SKM-1 (cell line): Measurements from ENCODE around the gene PLAU.
"Not testable (repeated sequence)": the region's sequence is repeated elsewhere in the genome, so short reads cannot be mapped to it uniquely, and the experiment has no call there.

ENCODE experiments used
- DNase-seq: peaks from one replicate; lab custom pipeline; 2025; ENCODE audit not compliant: unreplicated experiment; lab: John Stamatoyannopoulos, UW

The PLAU gene

GRCh38 chr10:73895381-73895780 is 15.6 kb upstream of the PLAU start:
- DNase-seq: not testable (repeated sequence)

GRCh38 chr10:73897693-73898092 is 13.2 kb upstream of the PLAU start:
- DNase-seq: no peak

- DNase-seq: no peak
Measured at GRCh38 chr10:73898730-73899410, 12.1 kb upstream of the PLAU start.

DNA sequence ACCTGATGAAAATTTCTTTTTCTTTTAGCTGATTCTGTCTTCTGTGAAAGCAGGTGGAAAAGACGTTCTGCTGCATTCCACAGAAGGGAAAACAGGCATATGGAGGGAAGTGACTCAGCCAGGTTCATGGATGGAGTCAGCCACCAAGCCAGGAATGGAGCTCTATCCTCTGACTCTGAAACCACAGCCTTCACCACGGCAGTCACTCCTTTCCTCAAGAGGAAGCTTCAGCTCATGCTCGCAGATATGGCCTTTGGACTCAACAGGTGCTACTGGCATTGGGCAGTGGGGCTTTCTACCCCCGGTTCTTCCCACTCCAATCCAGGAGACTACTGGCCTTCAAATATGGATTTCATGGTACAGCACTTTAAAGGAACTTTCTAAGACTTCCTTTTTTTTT is 11.5 kb upstream of the PLAU start:
- no peak for DNase-seq

DNA sequence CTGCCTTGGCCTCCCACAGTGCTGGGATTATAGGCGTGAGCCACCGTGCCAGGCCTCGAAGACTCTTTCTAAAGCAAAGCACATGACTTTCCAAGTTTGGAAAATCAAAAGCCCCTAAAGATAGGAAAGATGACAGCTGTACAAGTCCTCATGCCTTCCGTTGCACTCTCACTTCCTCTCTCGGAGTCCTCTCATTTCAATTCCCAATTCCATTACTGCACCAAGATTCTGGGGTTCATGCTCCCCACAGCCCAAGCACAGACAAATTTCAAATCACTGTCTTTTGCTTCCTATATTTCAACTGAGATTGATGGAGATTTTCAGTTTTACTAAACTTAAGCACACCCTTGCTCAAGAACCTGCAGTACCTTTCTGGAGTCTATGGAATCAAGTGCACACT is 10.9 kb upstream of the PLAU start:
- no peak for DNase-seq

- DNase-seq: no peak
Measured at GRCh38 chr10:73901261-73901660, 9.7 kb upstream of the PLAU start.

DNA sequence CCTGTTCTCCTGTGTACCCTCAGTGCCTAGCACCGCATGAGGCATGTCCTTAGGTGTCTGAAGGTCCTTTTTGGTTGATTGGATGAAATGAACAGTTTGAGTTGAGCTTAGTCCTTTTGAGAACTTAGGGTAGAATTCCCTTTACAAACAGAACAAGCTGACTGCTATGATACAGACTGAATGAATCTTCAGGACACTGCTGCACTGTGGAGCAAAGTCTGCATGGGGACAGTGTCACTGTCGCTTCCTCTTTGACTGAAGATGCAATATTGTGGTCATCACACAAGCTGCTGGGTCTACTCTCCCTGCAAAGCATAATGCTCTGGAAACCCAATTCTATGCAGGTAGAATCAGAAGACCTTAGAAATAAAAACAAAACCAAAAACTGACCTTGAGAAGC is 8.6 kb upstream of the PLAU start:
- no peak for DNase-seq

DNA sequence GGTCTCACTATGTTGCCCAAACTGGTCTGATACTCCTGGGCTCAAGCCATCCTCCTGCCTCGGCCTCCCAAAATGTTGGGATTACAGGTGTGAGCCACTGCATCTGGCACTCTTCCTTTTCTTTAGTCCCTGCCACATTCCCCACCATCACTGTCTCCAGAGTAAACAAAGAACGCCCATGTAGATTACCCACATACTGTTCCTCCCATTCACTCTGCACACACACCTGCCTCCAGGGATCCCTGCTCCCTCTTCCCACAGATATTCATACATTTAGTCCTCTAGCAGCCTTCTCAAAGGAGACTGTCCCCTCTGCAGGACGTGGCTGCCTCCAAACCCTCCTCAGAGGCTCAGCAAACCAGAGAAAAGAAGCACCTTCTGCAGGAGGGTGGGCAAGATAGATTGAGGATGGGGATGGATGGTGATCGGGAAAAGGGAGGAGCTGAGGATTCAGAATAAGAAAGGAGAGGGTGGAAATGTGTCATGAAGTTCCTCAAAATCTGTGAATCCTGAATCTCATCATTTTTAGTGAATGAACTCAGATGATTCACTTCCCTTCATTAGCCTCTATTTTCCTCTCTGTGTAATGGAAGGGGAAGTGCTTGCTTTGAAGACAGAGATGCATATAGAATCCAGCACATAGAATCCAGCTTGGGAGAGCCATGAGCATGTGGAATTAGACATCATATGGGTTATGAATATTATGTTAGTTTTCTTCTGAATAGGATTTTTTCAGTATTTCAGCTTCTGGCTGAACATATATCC is 5.5 kb upstream of the PLAU start:
- DNase-seq: no peak

GRCh38 chr10:73906524-73907447 is 4.1 kb upstream of the PLAU start:
- DNase-seq: peak; percentile 78

- peak; percentile 87 for DNase-seq
Measured at GRCh38 chr10:73907841-73908517, 3.0 kb upstream of the PLAU start.

- peak; percentile 96 for DNase-seq
Measured at GRCh38 chr10:73908853-73909539, 1.9 kb upstream of the PLAU start.

DNA sequence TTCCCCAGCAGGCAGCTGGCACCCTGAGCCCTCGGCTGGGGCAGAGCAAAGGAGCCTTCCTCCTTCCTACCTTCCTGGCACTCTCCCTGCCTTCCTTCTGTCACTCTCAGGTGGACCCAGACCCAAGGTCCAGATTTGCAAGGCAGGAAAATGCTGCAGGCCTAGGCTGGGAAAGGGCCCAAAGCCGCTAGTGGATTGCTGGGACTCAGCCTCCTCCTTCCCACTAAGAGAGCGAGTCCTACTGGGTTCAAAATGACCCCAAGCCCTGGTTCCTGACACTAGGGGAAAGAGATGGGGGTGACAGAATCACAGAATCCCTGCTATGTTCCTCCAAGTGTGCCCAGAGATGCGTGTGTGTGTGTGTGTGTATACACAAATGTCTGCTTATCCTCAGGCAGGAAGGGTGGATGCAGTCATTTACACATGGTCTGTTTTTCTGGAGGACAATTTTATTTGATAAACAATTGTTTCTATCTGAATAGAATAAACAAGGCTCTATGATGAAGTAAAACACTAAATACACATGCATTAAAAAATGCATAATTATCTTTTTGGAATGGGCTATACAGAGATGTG is 1.3 kb upstream of the PLAU start:
- no peak for DNase-seq

DNA sequence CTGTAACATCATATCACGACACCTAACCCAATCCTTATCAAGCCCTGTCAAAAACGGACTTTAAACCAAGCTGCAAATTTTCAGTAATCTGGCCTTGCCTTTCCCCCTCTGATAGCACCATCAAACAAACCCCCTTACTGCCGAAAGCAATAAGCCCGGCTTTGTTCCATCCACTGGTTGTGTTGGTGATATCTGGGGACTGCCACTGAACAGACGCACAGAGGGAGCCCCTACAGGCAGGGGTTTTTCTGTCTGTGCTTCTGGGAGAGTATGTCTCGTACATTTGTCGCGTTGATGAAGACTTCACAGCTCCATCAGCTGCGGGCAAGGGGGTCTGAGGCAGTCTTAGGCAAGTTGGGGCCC is 550 bp upstream of the PLAU start:
- DNase-seq: no peak

DNA sequence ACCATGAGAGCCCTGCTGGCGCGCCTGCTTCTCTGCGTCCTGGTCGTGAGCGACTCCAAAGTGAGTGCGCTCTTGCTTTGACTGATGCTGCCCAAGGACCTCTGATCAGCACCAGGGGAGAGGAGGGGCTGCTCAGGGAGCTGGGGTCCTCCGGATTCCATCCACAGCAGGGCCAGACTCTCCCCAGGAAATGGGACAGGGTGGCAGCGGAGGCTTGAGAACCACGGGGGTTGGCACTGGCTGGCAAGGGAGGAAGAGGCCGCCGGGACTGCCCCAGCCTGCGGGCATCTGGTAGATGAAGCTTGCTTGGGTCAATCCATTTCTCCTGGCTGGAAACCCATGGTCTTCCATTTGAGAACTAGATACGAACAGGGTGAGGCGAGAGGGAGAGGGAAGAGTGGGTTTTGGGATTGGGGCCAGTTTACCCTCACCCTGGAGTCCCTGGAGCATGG is 647 bp downstream of the PLAU start:
- DNase-seq: no peak

GRCh38 chr10:73914036-73914435 is 3.1 kb downstream of the PLAU start:
- no peak for DNase-seq

GRCh38 chr10:73915206-73915851 is 4.4 kb downstream of the PLAU start:
- no peak for DNase-seq

- DNase-seq: no peak
Measured at GRCh38 chr10:73916761-73917470, 6.0 kb downstream of the PLAU start.

GRCh38 chr10:73917566-73918305 is 6.8 kb downstream of the PLAU start:
- no peak for DNase-seq
